Transverse colon (tissue), 4 donors: ENCODE data around the gene IMMP2L. TPM values are rescaled to one million over a fixed set of nuclear protein-coding genes. Genes with fewer than 3 reads are reported as not detected.

Source experiments
- DNase-seq: peaks from one replicate; pipeline ENCODE4 v3.0.0-alpha.2; 2019
- H3K27ac ChIP-seq, 4 donors: fragments of 200-600 bp; sonication (generic); 2 replicates each; pipeline ENCODE4 v1.5.1; 2016 to 2018; ENCODE audit warnings: inconsistent platforms in 4 of 4
- H3K27me3 ChIP-seq: fragments of 200-600 bp; sonication (generic); 2 replicates; pipeline ENCODE4 v1.5.1; 2017; ENCODE audit warnings: inconsistent platforms
- H3K36me3 ChIP-seq, 4 donors: fragments of 200-600 bp; sonication (generic); 2 replicates each; pipeline ENCODE4 v1.5.1; 2017 to 2019; ENCODE audit warnings: inconsistent platforms in 4 of 4
- H3K4me1 ChIP-seq, 4 donors: fragments of 200-600 bp; sonication (generic); 2 replicates each; pipeline ENCODE4 v1.5.1; 2017 to 2020; ENCODE audit warnings: inconsistent platforms in 4 of 4
- H3K4me3 ChIP-seq, 4 donors: fragments of 200-600 bp; sonication (generic); 1 replicate in 1 of 4; 2 replicates in 3 of 4; pipeline versions ENCODE4 v1.5.1 to v1.6.1; 2017 to 2019; ENCODE audit warnings: inconsistent platforms in 4 of 4
- H3K9me3 ChIP-seq, 2 donors: fragments of 200-600 bp; sonication (generic); 2 replicates each; pipeline ENCODE4 v1.5.1; 2017 to 2019; ENCODE audit warnings: inconsistent platforms in 2 of 2
- EP300 ChIP-seq: sonication (generic); formaldehyde crosslinking; IDR thresholded peaks from one replicate; pipeline ENCODE4 v1.6.1; 2017; ENCODE audit warnings: antibody characterized with exemption, low read depth
- POLR2A ChIP-seq: fragments of 450-650 bp; IDR thresholded peaks from one replicate; pipeline ENCODE4 v1.6.1; 2016; ENCODE audit warnings: antibody characterized with exemption, mild to moderate bottlenecking, moderate library complexity
- POLR2AphosphoS5 ChIP-seq, 3 donors: sonication (generic); formaldehyde crosslinking; IDR thresholded peaks; one replicate each; pipeline ENCODE4 v1.6.1; 2016; ENCODE audit warnings: antibody characterized with exemption in 3 of 3
- WGBS, 2 donors: methylation state at CpG; one replicate each; pipeline ENCODE4 v1.1.5; 2018; ENCODE audit warnings: low coverage in 1 of 2; 5-methylcytosine and 5-hydroxymethylcytosine counted together
- in situ Hi-C, 4 donors: fragments of 200-750 bp; cut with MboI; loops; one replicate each; pipeline versions ENCODE4 v1.15.0 to v1.15.1; 2017; ENCODE audit warnings: low sequenced_read_pairs in 3 of 4, low pct_ligation_motif_present in 1 of 4, low pct_unique_long_range_greater_than_20kb in 1 of 4
- intact Hi-C: fragments of 100-400 bp; cut with DNase I; formaldehyde crosslinking; loops from one replicate; pipeline ENCODE4 v1.15.1; 2023; ENCODE audit warnings: low total_unique reads
- total RNA-seq, 4 donors: library from RNA; depleted of rRNA; stranded (reverse); fragments of >200 nt; gene quantifications; one replicate each; pipeline ENCODE4 v1.1.0, GENCODE V29; 2016
- TF ChIP-seq, protein P1 (sequence below), 5 experiments: fragments of 200-600 bp in 3 of 5; fragments of 450-650 bp in 2 of 5; sonication (generic) in 3 of 5; IDR thresholded peaks; 1 replicate in 2 of 5; 2 replicates in 3 of 5; pipeline ENCODE4 v1.5.1; 2016 to 2017; ENCODE audit warnings: antibody characterized with exemption in 5 of 5, inconsistent platforms in 3 of 5, mild to moderate bottlenecking in 2 of 5, moderate library complexity in 1 of 5

Gene IMMP2L
- total RNA-seq, 4 donors from 2014 or later, result 8.6 to 69.6 (median 10.9) TPM

DNA sequence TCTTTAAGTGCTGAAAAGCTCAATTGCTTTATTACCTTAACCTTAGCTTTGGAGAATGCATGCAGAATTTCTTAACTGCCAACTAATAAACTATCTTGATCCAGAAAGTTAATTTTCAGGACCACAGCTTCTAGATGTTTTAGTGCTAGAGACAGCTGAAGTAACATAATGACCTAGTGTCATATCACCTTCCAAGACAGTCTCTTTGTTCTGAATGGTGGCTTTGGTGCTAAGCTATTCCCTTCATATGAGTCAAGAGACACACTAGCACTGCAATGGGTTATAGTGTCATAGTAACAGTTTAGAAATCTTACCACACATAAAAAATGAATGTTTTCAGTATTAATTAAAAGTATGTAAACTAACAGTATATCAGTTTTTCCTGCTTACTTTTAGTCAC is 586.8 kb downstream of the IMMP2L start:
- TF ChIP-seq, protein P1, sequence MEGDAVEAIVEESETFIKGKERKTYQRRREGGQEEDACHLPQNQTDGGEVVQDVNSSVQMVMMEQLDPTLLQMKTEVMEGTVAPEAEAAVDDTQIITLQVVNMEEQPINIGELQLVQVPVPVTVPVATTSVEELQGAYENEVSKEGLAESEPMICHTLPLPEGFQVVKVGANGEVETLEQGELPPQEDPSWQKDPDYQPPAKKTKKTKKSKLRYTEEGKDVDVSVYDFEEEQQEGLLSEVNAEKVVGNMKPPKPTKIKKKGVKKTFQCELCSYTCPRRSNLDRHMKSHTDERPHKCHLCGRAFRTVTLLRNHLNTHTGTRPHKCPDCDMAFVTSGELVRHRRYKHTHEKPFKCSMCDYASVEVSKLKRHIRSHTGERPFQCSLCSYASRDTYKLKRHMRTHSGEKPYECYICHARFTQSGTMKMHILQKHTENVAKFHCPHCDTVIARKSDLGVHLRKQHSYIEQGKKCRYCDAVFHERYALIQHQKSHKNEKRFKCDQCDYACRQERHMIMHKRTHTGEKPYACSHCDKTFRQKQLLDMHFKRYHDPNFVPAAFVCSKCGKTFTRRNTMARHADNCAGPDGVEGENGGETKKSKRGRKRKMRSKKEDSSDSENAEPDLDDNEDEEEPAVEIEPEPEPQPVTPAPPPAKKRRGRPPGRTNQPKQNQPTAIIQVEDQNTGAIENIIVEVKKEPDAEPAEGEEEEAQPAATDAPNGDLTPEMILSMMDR (IDR thresholded peaks at IDR 0.05), result no peak
- Histone ChIP-seq H3K36me3 (no peaks in the 10 kb centered on the region), H3K27ac (no peak overlapping the region), H3K4me3 (no peak overlapping the region), H3K4me1 (no peaks in the 10 kb centered on the region), H3K9me3 (no peaks in the 10 kb centered on the region), H3K27me3 (no peaks in the 10 kb centered on the region)
- in situ Hi-C loops (no loop called here), intact Hi-C loops (no loop called here)
- DNase-seq, result no peak

DNA sequence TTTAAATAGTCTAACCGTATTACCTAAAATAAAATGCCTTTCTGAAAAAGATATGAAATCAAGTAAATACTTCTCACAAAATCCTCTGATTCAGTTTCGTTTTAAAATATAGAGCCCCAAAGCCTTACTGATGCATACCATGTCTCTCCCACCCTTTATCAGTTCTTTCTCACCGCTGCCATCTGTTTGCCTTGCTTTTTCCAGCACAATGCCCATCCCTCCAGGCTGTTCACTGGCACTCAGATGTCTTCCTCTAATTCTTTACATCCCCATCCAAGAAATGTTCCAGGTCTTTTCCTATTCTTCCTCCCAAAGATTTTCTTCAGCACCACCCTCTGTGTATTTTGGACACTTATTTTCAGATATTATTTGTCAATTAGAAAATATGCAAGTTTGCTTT is 587.9 kb downstream of the IMMP2L start:
- Histone ChIP-seq H3K4me1 (no peaks in the 10 kb centered on the region), H3K36me3 (no peaks in the 10 kb centered on the region), H3K4me3 (no peak overlapping the region), H3K27ac (no peak overlapping the region), H3K27me3 (no peaks in the 10 kb centered on the region), H3K9me3 (no peaks in the 10 kb centered on the region)
- TF ChIP-seq, protein P1 (IDR thresholded peaks at IDR 0.05), result no peak
- TF ChIP-seq EP300, result no peak
- no peak for TF ChIP-seq POLR2AphosphoS5 (IDR thresholded peaks at IDR 0.05)
- no peak for DNase-seq
- in situ Hi-C loops, result no loop called here
- intact Hi-C loops, result no loop called here
- WGBS, 2 donors, result 88 to 92% methylated on average over 3 of the region's 3 CpGs

DNA sequence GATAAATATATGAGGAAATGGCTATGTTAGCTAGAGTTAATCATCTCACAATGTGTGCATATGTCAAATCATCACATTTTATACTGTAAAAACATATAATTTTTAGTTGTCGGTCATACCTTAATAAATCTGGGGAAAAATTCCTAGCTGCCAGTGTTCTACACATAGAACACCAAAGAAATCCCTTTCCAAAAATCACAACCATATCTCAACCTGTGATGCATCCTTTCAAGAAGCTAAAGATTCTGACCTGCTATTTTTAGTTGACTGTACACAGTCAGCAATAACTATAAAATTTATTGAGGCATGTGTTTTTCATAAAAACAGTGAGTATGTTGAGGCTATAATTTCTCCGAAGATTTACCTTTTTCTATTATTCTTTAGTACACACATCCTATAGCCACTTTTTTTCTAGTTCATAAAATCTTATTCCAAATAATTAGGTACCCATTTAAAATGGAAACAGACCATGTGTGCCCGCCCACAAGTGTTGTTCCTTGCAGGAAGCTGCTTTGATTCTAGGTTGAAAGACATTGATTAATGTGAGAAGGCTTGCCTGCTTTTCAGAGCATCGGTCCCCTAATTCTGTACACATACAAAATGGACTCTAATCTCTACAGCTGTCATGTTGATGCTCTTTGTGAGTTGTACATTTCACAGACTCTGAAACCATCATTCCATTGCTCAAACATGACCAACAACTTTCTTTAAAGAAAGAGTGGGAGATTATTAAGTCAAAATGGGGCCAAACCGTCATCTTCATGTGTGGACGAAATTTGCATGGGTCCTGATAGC is 588.9 kb downstream of the IMMP2L start:
- TF ChIP-seq EP300 (no peak), POLR2A (no peak), POLR2AphosphoS5 (IDR thresholded peaks at IDR 0.05) (no peak)
- TF ChIP-seq, protein P1 (IDR thresholded peaks at IDR 0.05), result no peak
- WGBS, 2 donors, result 88 to 96% methylated on average over 5 to 6 of the region's 6 CpGs
- intact Hi-C loops (no loop called here), in situ Hi-C loops (no loop called here)
- H3K9me3 ChIP-seq, result no peaks in the 10 kb centered on the region
- no peak for DNase-seq
- no peak overlapping the region for H3K27ac ChIP-seq
- H3K4me1 ChIP-seq, result no peaks in the 10 kb centered on the region
- H3K4me3 ChIP-seq, result no peak overlapping the region
- no peaks in the 10 kb centered on the region for H3K36me3 ChIP-seq
- no peaks in the 10 kb centered on the region for H3K27me3 ChIP-seq

DNA sequence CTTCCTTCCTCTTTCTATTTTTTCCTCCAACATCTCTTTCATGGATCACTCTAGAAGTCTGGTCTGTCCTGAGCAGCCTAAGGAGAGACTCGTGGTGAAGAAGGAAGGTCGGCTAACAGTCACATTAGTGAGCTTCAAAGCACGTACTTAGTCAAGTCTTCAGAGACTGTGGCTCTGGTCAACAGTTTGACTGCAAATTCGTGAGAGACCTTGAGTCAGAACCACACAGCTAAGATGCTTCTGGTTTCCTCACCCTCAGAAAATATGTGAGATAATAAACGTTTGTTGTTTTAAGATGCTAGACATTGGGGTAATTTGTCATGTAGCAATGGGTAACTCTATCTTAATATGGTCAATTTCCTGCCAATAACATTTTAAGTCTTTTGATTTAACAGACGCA is 597.5 kb downstream of the IMMP2L start:
- Histone ChIP-seq H3K4me3 (no peak overlapping the region), H3K27me3 (no peaks in the 10 kb centered on the region), H3K36me3 (no peaks in the 10 kb centered on the region), H3K27ac (no peak overlapping the region), H3K9me3 (no peaks in the 10 kb centered on the region), H3K4me1 (no peaks in the 10 kb centered on the region)
- TF ChIP-seq POLR2AphosphoS5 (IDR thresholded peaks at IDR 0.05), result no peak
- TF ChIP-seq EP300, result no peak
- no peak for TF ChIP-seq POLR2A
- TF ChIP-seq, protein P1 (IDR thresholded peaks at IDR 0.05), result no peak
- 65% methylated on average over 6 of the region's 6 CpGs for WGBS, 2 donors
- no peak for DNase-seq
- intact Hi-C loops, result no loop called here
- in situ Hi-C loops, result no loop called here
